Transverse colon (tissue), 4 donors: ENCODE measurements around the gene RHOA. TPM values are rescaled to one million over a fixed set of nuclear protein-coding genes. Genes with fewer than 3 reads are reported as not detected.
A peak's percentile ranks its signal among the peaks of the same experiment; 100 is the strongest.

Experiments
- DNase-seq: peaks from one replicate; pipeline ENCODE4 v3.0.0-alpha.2; 2019
- H3K27ac ChIP-seq, 4 donors: fragments of 200-600 bp; sonication (generic); 2 replicates each; pipeline ENCODE4 v1.5.1; 2016 to 2018; ENCODE audit warnings: inconsistent platforms in 4 of 4
- H3K27me3 ChIP-seq: fragments of 200-600 bp; sonication (generic); 2 replicates; pipeline ENCODE4 v1.5.1; 2017; ENCODE audit warnings: inconsistent platforms
- H3K36me3 ChIP-seq, 4 donors: fragments of 200-600 bp; sonication (generic); 2 replicates each; pipeline ENCODE4 v1.5.1; 2017 to 2019; ENCODE audit warnings: inconsistent platforms in 4 of 4
- H3K4me1 ChIP-seq, 4 donors: fragments of 200-600 bp; sonication (generic); 2 replicates each; pipeline ENCODE4 v1.5.1; 2017 to 2020; ENCODE audit warnings: inconsistent platforms in 4 of 4
- H3K4me3 ChIP-seq, 4 donors: fragments of 200-600 bp; sonication (generic); 1 replicate in 1 of 4; 2 replicates in 3 of 4; pipeline versions ENCODE4 v1.5.1 to v1.6.1; 2017 to 2019; ENCODE audit warnings: inconsistent platforms in 4 of 4
- H3K9me3 ChIP-seq, 2 donors: fragments of 200-600 bp; sonication (generic); 2 replicates each; pipeline ENCODE4 v1.5.1; 2017 to 2019; ENCODE audit warnings: inconsistent platforms in 2 of 2
- EP300 ChIP-seq: sonication (generic); formaldehyde crosslinking; IDR thresholded peaks from one replicate; pipeline ENCODE4 v1.6.1; 2017; ENCODE audit warnings: antibody characterized with exemption, low read depth
- POLR2A ChIP-seq: fragments of 450-650 bp; IDR thresholded peaks from one replicate; pipeline ENCODE4 v1.6.1; 2016; ENCODE audit warnings: antibody characterized with exemption, mild to moderate bottlenecking, moderate library complexity
- POLR2AphosphoS5 ChIP-seq, 3 donors: sonication (generic); formaldehyde crosslinking; IDR thresholded peaks; one replicate each; pipeline ENCODE4 v1.6.1; 2016; ENCODE audit warnings: antibody characterized with exemption in 3 of 3
- WGBS, 2 donors: methylation state at CpG; one replicate each; pipeline ENCODE4 v1.1.5; 2018; ENCODE audit warnings: low coverage in 1 of 2; 5-methylcytosine and 5-hydroxymethylcytosine counted together
- in situ Hi-C, 4 donors: fragments of 200-750 bp; cut with MboI; loops; one replicate each; pipeline versions ENCODE4 v1.15.0 to v1.15.1; 2017; ENCODE audit warnings: low sequenced_read_pairs in 3 of 4, low pct_ligation_motif_present in 1 of 4, low pct_unique_long_range_greater_than_20kb in 1 of 4
- intact Hi-C: fragments of 100-400 bp; cut with DNase I; formaldehyde crosslinking; loops from one replicate; pipeline ENCODE4 v1.15.1; 2023; ENCODE audit warnings: low total_unique reads
- total RNA-seq, 4 donors: library from RNA; depleted of rRNA; stranded (reverse); fragments of >200 nt; gene quantifications; one replicate each; pipeline ENCODE4 v1.1.0, GENCODE V29; 2016
- TF ChIP-seq, protein P1 (sequence below), 5 experiments: fragments of 200-600 bp in 3 of 5; fragments of 450-650 bp in 2 of 5; sonication (generic) in 3 of 5; IDR thresholded peaks; 1 replicate in 2 of 5; 2 replicates in 3 of 5; pipeline ENCODE4 v1.5.1; 2016 to 2017; ENCODE audit warnings: antibody characterized with exemption in 5 of 5, inconsistent platforms in 3 of 5, mild to moderate bottlenecking in 2 of 5, moderate library complexity in 1 of 5

The RHOA gene
- total RNA-seq, 4 donors from 2014 or later = 302 to 526 (median 401) TPM

DNA sequence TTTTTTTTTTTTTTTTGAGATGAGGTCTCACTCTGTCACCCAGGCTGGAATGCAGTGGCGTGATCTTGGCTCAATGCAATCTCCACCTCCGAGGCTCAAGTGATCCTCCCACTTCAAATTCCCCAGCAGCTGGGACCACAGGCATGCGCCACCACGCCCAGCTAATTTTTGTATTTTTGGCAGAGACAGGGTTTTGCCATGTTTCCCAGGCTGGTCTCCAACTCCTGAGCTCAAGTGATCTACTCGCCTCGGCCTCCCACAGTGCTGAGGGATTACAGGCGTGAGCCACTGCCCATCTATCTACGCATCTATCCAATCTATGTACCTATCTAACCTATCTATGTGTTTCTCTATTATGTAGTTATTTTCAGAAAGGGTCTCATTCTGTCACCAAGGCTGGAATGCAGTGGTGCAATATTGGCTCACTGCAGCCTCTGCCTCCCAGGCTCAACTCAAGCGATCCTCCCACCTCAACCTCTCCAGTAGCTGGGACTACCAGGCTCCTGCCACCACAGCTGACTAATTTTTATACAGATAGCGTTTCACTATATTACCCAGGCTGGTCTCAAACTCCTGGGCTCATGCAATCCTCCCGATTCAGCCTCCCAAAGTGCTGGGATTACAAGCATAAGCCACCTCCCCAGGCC, 33.4 kb downstream of the RHOA start:
- in situ Hi-C loops = no loop called here
- intact Hi-C loops = no loop called here
- Histone ChIP-seq H3K4me3 (no peak overlapping the region), H3K36me3 (peaks cover 0 to 20% (median 9%) of the 10 kb centered on the region in 4 donors), H3K27ac (no peak overlapping the region), H3K9me3 (no peaks in the 10 kb centered on the region), H3K27me3 (no peaks in the 10 kb centered on the region), H3K4me1 (peaks cover 0 to 34% (median 21%) of the 10 kb centered on the region in 4 donors)
- DNase-seq = peak; percentile 13
- TF ChIP-seq POLR2A (no peak), POLR2AphosphoS5 (IDR thresholded peaks at IDR 0.05) (no peak), EP300 (no peak)
- TF ChIP-seq, protein P1, sequence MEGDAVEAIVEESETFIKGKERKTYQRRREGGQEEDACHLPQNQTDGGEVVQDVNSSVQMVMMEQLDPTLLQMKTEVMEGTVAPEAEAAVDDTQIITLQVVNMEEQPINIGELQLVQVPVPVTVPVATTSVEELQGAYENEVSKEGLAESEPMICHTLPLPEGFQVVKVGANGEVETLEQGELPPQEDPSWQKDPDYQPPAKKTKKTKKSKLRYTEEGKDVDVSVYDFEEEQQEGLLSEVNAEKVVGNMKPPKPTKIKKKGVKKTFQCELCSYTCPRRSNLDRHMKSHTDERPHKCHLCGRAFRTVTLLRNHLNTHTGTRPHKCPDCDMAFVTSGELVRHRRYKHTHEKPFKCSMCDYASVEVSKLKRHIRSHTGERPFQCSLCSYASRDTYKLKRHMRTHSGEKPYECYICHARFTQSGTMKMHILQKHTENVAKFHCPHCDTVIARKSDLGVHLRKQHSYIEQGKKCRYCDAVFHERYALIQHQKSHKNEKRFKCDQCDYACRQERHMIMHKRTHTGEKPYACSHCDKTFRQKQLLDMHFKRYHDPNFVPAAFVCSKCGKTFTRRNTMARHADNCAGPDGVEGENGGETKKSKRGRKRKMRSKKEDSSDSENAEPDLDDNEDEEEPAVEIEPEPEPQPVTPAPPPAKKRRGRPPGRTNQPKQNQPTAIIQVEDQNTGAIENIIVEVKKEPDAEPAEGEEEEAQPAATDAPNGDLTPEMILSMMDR (IDR thresholded peaks at IDR 0.05) = no peak
- WGBS, 2 donors = 83% methylated on average over 11 of the region's 11 CpGs; no CpG with 5 or more reads in 1 of the 2 donors

DNA sequence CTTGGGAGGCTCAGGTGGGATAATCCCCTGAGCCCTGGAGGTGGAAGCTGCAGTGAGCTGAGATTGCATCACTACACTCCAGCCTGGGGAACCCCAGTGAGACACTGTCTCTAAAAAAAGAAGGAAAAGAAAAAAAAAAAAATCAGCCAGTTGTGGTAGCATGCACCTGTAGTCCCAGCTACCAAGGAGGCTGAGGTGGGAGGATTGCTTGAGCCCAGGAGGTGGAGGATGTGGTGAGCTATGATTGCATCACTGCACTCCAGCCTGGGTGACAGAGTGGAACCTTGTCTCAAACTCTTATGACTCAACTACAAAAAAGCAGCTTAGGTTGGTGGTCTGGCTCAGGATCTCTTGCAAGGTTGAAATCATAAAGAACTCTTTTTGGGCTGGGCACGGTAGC, 34.3 kb downstream of the RHOA start:
- Histone ChIP-seq H3K36me3 (peaks cover 0 to 28% (median 13%) of the 10 kb centered on the region in 4 donors), H3K9me3 (no peaks in the 10 kb centered on the region), H3K27me3 (no peaks in the 10 kb centered on the region), H3K4me1 (peaks cover 0 to 31% (median 14%) of the 10 kb centered on the region in 4 donors), H3K4me3 (no peak overlapping the region), H3K27ac (no peak overlapping the region)
- intact Hi-C loops = no loop called here
- WGBS, 2 donors = 82% methylated on average over 1 of the region's 1 CpG; no CpG with 5 or more reads in 1 of the 2 donors
- TF ChIP-seq EP300 = no peak
- TF ChIP-seq POLR2A = no peak
- no peak for TF ChIP-seq POLR2AphosphoS5 (IDR thresholded peaks at IDR 0.05)
- TF ChIP-seq, protein P1 (IDR thresholded peaks at IDR 0.05) = no peak
- in situ Hi-C loops = no loop called here
- DNase-seq = no peak

DNA sequence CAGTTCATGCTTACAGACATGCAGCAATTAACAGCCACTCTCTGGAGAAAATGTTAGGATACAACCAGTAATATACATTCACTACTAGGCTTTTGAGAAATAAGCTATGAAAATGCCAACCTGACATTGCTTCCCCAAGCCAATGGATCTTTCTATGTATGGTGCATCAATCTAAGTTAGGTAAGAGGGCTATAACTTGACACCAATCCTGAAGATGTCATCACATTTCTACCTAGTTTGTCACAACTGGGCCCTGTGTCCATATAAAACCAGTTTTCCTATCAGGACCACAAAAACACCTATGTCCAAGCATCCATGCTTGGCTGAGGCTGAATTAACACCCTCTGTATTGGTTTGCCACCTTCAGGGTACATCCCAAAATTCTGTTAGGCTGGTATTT, 39.8 kb downstream of the RHOA start:
- no peak for DNase-seq
- no peak overlapping the region for H3K4me3 ChIP-seq
- H3K4me1 ChIP-seq = peaks cover 0 to 7% (median 1%) of the 10 kb centered on the region in 4 donors
- TF ChIP-seq EP300 = no peak
- TF ChIP-seq, protein P1 (IDR thresholded peaks at IDR 0.05) = no peak
- no peak for TF ChIP-seq POLR2A
- TF ChIP-seq POLR2AphosphoS5 (IDR thresholded peaks at IDR 0.05) = no peak
- no peak overlapping the region for H3K27ac ChIP-seq
- no peaks in the 10 kb centered on the region for H3K27me3 ChIP-seq
- in situ Hi-C loops (no loop called here), intact Hi-C loops (no loop called here)
- H3K36me3 ChIP-seq = peaks cover 0 to 62% (median 18%) of the 10 kb centered on the region in 4 donors
- no peaks in the 10 kb centered on the region for H3K9me3 ChIP-seq

DNA sequence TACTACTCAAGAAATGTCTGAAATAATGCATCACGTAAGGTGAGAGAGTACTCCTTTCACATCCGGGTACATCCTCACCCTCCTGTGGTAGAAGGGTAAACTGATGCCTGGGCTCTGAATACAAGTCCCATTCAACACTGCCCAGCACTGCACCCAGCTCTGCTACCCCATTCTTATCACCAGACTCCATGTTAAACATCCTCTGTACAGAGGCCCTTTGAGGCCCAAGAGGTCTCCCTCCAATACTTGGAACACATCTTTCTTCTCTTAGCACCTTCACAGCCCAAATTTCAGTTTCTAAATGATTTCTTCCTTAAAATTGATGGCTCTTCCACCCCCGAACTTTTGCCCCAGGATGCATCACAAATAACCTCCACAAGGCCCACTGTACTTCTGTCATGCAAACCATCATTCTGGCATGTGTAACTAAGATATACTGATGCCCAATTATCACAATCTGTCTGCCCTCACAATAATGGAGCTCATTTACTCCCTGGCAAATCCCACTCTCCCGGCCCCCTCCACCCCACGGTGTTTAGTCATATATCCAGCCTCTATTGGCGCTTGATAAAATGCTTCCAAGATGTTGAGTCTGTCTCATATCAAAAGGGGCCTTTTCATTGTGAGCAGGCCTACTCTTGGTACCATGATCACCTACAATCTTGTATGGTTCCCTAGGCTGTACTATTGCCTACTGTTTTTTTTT, 41.0 kb downstream of the RHOA start:
- no peak for DNase-seq
- Histone ChIP-seq H3K4me1 (peaks cover 0 to 7% (median 1%) of the 10 kb centered on the region in 4 donors), H3K27me3 (no peaks in the 10 kb centered on the region), H3K4me3 (no peak overlapping the region), H3K9me3 (no peaks in the 10 kb centered on the region), H3K27ac (no peak overlapping the region), H3K36me3 (peaks cover 0 to 67% (median 22%) of the 10 kb centered on the region in 4 donors)
- TF ChIP-seq, protein P1 (IDR thresholded peaks at IDR 0.05) = no peak
- TF ChIP-seq POLR2AphosphoS5 (IDR thresholded peaks at IDR 0.05) = no peak
- no peak for TF ChIP-seq POLR2A
- 92 to 93% methylated on average over 3 to 6 of the region's 6 CpGs for WGBS, 2 donors
- intact Hi-C loops = no loop called here
- in situ Hi-C loops = no loop called here
